C1 segment of cervical spinal cord (tissue), 14 donors: Measurements from ENCODE around the gene SPTBN2.
"Not testable (repeated sequence)": the region's sequence is repeated elsewhere in the genome, so short reads cannot be mapped to it uniquely, and the experiment has no call there.

Experiments
- DNase-seq, 14 donors: peaks; one replicate each; lab custom pipeline; 2025; lab: John Stamatoyannopoulos, UW

SPTBN2 gene

DNA sequence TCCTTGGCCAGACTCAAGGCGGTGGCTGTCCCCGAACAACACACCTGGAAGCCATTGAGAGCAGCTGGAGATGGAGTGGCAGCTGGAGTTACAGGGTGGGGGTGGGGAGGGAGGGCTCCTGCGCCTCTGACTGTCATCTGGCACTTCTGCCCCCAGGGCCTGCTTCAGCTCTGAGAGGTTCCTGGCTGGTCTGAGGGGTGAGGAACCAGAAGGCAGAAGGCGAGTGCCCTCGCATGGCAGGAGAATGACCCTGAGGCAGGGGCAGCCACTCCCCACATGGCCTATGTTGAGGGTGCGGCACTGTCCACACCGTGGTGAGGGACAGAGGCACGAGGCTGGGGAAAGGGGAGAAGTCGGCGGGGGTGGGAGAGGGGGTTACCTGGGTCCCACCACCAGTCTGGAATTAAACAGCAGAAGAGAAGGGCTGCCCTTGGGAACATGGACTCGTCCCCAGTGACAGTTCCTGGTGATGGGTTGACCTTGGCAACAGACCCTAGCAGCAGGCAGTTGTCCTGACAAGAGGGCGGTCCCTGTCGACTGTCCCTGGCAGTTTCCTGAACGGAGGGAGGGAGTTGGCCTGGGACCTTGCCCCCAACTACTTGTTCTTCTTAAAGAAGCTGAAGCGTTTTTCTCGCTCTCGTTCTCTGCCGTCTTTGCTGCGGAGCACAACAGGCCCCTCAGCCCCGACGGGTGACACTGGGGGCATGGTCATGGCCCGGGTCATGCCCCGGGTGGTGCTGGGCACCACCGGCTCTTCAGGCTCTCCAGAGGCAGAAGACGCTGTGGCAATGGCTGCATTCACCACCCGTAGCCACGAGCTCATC lies 43.5 kb downstream of the SPTBN2 start:
- no peak for DNase-seq

DNA sequence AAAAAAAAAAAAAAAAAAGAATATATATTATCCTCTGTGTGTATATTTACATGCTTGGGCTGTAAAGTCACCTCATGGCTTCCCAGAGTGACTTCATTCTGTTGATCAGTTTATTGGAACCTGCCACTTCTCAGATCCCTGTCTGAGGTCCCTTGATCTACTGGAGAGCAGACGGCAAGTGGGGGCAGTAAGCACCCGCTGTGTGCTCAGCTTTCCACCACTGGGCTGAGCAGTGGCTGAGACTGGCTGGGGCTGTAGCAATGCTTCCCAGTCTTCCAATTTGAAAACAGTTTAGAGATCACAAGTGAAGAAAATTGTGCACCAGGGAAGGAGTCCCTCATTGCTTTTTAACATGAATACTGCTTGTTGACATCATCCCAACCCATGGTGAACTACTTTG lies 44.4 kb downstream of the SPTBN2 start:
- DNase-seq = no peak

DNA sequence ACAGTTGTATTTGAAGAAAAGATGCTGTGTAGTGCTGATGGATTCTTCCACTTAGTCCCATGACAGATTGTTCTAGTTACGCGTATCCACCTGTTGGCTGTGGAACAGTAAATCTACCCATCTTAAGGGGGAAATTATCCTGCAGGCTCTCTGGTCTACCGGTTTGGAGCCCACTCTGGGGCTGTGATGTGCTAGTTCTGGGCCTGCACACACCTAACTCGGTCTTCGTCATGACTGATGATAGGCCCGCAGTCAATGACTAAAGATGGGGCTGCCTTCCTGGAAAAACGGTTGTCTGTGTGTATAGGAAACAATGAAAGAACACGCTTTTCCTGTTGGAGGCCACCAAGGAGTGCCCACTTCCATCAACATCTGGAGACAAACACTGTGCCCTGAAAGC lies 45.1 kb downstream of the SPTBN2 start:
- DNase-seq = no peak

DNA sequence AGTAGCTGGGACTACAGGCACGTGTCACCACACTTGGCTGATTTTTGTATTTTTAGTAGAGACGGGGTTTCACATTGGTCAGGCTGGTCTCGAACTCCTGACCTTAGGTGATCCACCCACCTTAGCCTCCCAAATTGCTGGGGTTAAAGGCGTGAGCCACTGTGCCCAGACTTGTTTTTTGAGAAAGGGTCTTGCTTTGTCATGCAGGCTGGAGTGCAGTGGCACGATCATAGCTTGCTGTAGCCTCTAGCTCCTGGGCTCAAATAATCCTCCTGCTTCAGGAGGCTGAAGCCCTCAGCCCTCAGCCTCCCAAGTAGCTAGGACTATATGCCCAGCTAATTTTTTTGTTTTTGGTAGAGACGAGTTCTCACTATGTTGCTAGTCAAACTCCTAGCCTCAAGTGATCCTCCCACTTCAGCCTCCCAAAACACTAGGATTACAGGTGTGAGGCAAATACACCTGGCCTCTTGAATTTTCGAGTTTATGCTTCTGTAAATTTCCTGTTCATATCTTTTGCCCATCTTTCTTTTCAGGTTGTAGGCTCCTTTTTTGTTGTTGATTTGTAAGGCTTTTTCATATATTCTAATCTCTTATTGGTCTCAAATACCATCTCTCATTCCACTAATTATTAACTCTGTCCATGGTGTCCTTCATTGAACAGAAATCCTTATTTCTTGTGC lies 47.9 kb downstream of the SPTBN2 start:
- no peak for DNase-seq

DNA sequence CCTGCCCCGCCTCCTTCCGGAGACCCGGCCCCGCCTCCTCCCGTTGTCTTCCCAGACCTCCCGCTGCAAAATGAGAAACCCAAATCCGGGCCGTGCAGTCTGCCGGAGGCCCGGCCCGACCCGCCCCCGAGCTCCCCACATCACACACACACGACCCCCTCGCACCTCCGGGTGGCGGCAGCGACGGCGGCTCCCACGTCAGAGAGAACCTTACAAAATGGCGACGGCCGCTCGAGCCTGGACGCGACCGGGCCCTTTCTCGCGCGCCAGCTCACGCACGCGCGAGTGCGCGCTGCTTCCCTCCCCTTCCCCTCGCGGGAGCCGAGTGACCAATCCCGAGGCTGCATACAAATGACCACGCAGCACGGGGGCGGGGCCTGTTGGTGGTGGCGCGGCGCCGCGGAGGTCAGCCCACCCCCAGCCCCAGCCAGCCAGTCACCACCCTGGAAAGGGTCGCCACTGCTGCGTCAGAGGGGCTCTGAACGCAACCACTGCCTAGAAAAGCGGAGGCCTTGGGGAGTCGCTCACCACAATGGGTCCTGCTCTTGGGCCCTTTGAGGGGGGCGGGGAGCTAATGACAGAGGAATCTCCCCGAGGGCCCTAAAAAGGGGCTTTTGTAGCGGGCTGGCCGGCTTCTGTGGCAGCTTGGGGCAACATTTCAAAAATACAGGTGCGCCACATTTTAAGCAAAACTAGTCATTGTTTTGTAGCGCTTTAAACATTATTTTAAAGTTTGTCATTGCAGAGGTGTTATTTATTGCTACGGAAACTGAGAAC lies 51.2 kb downstream of the SPTBN2 start, which contains the start of gene RBM4B:
TSS of gene RBM4B (minus strand) at position 289 of the 777 bp plus-strand sequence. CDS start 808 bp downstream, outside the sequence.
- DNase-seq = peak; percentile 71 to 96 (median 93)

DNA sequence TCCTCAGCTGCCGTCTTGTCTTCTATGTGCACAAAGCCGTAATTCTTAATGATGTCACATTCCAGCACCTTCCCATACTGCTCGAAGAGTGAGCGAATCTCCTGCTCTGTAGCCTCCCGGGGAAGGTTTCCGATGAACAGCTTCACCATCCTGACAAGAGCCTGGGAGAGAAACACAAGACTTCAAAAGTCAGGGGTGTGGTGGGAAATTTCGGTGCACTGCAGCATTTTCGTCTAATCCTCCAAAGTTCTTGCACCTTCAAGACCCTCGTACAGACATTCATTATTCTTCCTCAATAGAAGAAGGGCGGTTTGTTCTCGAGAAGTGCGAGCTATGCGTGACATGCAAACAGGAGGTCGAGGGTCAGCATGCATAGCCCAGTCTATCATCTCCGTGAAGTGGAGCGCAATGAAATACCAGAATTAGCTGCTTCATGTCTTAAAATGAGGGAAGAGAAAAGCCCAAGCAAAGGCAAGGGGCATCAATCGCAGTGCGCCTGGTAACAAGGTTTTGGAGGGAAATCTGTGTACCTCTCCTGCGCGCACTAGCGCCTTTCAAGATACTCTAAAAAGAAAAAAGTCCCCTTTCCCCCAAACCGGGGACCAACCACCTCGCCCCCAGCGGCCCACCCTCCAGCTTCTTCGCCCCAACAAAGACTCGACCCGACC lies 52.0 kb downstream of the SPTBN2 start:
- DNase-seq = peak in 1 of 14 donors; percentile 39

DNA sequence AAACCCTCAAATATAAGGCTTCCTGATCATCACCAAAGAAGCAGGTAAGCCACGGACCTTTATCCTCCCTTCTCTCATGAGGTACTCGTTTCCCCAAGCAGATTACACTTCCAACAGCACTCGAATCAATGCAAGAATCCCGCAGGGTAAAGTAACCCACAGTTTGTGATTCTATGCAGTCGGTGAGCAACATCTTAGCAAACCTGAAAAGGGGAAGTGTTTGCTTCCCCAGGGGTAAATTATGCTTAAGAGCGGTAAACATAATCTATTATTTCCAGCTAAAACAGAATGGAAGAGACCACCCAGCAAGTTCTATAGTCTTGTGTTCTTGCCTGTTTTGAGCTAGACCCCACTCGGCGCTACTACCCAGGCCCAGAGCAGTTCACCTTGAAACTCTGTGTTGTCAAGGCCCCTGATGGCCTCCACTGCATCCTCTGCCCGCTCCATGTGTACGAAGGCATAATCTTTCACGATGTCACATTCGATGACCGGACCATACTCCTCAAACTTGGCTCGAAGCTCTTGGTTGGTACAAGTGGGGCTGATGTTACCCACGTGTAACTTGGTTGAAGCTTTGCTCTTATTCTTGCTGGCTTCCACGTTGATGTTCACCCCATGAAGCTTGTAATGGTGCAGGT lies 52.6 kb downstream of the SPTBN2 start:
- no peak for DNase-seq

DNA sequence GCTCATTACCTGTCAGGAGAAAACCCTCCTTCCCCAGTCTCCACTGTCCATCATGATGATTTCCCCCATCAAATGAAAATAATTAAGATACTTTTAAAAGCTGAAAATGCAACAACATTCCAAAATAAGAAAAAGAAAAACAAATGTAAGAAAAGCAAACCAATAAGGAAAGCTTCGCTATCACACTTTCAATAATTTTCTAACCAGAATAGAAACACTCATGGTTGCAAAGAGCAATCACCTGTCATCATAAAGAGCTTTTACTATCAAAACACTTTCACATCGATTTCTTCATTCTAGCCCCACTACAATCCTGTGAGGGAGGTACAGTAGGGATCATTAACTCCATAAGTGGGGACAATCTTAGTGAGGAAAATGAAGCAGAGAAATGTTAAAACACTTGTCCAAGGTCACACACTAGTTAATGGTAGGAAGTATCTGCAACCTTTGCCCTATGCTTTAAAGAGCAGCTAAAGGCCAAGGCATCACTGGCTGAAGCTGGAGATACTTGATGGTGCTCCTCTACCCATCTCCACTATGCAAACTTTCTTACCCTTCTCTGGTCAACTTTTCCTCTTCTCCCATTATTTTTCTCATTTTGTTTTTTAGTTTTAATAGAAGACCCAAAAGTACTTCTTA lies 53.9 kb downstream of the SPTBN2 start:
- no peak for DNase-seq

DNA sequence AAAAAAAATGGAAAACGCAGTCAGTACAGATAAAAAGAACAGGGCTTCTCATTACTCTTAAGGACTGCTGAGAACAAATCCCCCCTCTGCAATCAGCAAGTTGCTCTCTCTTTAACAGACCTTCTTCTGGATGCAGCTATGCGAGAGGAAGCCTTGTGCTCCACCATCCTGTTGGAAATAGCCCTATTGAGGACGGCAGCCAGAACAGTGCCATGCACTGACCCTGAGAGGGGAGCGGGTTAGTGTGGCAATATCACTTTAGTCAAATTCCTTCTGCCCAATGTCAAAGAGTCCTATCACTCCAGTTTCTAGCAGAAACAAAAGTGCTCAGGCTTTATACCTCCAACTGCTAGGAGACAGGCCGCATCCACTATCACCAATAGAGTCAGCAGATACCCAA lies 58.2 kb downstream of the SPTBN2 start:
- no peak for DNase-seq

DNA sequence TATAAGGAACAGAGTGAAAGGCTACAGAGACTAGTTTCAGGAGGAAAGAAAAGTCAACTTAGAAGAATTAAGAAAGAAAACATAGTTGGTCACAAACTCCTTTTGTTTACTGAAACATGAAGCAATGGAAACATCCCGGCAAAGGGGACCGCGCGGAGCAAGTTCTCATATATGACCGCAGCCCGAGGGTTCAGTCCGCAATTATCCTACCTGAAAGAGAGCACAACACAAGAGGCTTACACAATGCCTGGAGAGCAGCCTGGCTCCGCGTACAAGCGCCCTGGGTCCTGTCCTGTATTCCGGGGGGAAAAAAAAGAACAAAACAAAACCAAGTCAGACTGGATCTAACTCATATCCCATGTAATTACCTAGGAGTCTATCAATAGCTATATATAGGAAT lies 63.6 kb downstream of the SPTBN2 start:
- DNase-seq = no peak

DNA sequence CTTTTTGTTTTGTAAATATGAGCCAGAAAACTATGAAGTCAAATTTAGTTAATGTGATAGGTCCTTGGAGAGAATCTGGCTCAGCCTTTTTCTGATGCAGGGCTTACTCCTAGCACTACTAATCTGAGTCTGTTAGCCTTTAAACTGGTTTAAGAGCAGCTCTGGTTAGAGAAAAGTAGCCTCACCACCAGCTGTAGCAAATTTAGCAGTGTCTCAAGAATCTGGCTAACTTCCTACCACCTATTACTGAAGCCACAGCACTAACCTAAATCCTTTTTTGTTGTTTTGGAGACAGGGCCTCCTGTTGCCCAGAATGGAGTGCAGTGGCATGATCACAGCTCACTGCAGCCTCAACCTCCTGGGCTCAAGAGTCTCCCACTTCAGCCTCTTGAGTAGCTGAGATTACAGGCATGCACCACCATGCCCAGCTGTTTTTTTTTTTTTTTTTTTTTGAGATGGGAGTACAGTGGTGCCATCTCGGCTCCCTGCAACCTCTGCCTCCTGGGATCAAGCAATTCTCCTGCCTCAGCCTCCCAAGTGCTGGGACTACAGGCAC lies 65.2 kb downstream of the SPTBN2 start:
- no peak for DNase-seq

DNA sequence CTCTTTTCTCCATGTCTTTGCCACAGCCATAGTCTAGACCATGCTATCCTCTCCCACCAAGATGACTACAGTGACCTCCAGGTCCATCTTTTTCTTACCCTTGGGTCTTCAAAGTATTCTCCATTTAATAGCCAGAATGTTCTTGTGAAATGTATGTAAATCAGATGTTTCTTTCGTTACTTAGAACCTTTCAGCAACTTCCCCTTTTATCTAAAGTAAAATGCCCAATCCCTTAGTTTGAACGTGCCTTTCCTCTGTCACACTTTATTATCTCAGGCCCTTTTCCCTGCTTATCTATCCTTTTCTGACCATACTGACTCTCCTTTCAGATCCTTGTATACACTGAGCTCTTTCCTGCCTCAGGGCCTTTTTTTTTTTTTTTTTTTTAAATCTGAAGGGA lies 69.3 kb downstream of the SPTBN2 start:
- DNase-seq = no peak

DNA sequence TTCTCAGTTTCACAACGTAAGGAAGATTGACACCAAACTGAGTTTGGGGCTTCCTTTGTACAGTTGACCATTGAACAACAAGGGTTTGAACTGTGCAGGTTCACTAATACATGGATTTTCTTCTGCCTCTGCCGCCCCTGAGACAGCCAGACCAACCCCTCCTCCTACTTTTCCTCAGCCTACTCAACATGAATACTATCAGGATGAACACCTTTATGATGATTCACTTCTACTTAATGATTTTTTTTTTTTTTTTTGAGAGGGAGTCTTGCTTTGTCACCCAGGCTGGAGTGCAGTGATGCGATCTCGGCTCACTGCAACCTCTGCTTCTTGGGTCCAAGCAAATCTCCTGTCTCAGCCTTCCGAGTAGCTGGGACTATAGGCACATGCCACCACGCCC lies 75.9 kb downstream of the SPTBN2 start:
- no peak for DNase-seq

DNA sequence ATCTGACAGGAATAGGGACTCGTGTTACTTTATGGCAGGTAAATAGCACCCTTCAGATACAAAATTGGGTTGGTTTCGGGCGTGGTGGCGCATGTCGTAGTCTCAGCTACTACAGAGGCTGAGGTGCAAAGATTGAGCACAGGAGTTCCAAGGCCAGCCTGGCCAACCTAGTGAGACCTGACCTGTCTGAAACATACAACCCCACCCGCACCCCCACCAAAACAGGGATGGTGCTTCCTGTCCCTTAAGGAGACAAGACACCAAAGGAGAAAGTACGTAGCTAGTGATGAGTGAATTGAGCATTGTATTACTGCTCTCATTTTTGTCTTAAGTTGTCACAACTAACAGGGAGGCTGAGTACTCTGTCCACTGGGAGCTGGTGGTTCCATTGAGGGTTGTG lies 76.4 kb downstream of the SPTBN2 start:
- no peak for DNase-seq

DNA sequence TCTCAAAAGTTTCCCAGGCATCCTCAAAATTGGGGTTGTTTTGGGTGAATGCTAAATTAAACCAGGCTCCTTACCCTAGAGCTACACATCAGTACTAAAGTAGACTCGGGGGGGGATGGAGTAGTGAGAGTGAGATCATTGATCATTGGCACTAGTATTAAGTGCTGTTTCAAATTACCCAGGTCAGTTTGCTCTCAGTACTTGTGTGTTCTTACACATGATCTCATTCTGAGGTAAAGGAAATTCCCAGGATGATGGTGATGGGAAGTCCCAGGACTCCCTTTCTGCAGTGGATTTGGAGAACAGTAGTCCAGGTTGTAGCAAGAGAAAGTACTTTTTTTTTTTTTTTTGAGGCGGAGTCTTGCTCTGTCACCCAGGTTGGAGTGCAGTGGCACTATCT lies 78.0 kb downstream of the SPTBN2 start:
- DNase-seq = no peak

DNA sequence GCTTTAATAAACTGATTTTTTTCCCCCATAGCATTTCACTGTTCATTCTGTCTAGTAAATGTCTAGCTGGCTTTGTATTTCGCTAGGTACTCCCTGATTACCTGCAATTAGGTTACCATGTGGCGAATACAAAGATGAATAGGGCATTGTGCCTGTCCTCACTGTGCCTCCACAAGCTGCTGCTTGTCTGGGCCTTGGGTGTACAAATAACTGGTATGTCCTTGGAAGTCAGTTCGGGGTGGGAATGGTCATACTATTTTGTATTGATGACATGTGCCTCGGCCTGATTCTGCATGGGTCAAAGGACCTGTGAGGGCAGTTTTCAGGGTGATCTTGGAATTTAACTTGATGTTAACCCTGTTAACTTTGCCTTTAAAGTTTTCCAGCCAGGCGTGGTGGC lies 79.1 kb downstream of the SPTBN2 start:
- no peak for DNase-seq

DNA sequence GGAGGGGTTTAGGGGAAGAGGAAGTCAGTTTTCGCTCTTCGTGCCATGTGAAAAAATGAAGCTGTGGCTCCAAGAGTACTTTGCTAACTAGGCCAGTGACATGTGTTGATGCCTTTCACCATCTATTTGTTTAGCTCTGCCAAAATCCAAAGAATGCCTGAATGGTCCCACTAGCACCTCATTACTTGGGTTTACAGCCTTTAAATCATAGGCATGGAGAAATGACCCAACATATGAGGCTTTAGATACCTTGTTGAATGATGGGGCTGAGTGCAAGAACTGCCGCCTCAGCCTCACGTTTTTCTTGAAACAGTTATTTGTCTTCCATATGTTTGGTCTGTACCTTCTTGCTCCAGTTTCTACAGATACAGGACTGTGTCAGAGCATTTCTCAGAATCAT lies 82.2 kb downstream of the SPTBN2 start:
- no peak for DNase-seq

DNA sequence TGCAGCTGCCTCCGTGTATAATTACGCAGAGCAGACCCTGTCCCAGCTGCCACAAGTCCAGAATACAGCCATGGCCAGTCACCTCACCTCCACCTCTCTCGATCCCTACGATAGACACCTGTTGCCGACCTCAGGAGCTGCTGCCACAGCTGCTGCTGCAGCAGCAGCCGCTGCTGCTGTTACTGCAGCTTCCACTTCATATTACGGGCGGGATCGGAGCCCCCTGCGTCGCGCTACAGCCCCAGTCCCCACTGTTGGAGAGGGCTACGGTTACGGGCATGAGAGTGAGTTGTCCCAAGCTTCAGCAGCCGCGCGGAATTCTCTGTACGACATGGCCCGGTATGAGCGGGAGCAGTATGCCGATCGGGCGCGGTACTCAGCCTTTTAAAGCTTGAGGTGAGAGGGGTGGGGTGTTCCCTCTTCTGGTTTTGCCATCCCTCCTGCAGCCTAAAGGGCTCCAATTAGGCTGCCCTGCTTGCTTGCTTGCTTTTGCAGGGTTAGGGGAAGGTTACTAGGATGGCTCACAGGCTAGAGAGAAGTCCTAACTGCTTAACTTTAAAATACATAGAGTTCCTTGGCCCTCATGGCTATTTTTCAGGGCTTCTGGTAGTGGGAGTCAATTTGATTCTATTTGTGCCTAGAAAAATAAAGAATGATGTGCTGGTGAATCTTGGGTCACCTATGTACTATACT lies 85.1 kb downstream of the SPTBN2 start:
- no peak for DNase-seq

DNA sequence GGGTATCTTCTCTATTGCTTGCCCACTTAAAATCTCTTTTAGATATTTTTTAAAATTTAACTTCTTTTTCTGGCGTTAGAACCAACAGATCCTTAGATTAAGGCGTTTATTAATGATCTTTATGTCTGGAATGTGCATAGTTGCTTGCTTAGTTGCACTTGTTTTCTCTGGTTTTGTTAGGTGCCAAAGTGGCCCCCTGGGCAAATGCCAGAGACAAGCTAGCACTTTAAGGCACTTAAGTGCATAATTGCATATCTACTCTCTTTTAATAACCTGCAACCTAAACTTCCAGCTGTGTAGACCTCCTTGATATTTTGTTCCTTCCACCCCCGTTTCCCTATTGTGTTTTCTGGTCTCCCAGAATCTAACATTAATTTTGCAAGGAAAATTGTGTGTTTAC lies 87.2 kb downstream of the SPTBN2 start:
- DNase-seq = no peak

DNA sequence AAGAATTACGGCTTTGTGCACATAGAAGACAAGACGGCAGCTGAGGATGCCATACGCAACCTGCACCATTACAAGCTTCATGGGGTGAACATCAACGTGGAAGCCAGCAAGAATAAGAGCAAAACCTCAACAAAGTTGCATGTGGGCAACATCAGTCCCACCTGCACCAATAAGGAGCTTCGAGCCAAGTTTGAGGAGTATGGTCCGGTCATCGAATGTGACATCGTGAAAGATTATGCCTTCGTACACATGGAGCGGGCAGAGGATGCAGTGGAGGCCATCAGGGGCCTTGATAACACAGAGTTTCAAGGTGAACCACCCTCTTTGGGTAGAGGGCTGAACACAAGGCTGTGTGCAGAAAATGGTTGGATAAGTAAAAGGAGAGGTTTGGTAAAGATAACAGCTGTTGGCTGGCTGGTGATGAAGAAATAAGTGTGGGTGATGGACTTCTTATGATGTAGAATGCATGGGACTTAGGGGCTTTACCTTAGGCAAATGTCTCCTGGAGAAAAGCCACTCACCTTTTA lies 89.1 kb downstream of the SPTBN2 start:
- DNase-seq = not testable (repeated sequence)
